HL-60 (cell line): ENCODE measurements around the gene BRD4.

Source experiments
- DNase-seq, 2 experiments: peaks; one replicate each; pipeline ENCODE4 v3.0.0-alpha.2; 2010 to 2020; ENCODE audit warnings: low read depth in 1 of 2, low spot score in 1 of 2
- H3K27ac ChIP-seq: fragments of 250-450 bp; sonication (Bioruptor Pico); replicated peaks from 2 replicates; pipeline ENCODE4 v1.5.1; 2020; ENCODE audit warnings: mild to moderate bottlenecking, moderate library complexity
- H3K27me3 ChIP-seq: fragments of 250-450 bp; sonication (Bioruptor Pico); 2 replicates; pipeline ENCODE4 v1.5.1; 2021; ENCODE audit warnings: mild to moderate bottlenecking, moderate library complexity; ENCODE audit not compliant: insufficient read depth, poor library complexity, severe bottlenecking
- H3K4me3 ChIP-seq: replicated peaks from 2 replicates; pipeline ENCODE4 v1.5.1; 2011; ENCODE audit warnings: mild to moderate bottlenecking, control low read depth, low read length; ENCODE audit not compliant: insufficient read depth
- GABPA ChIP-seq: IDR thresholded peaks from 2 replicates; pipeline ENCODE4 v1.6.1; 2012; ENCODE audit warnings: low read depth
- POLR2AphosphoS5 ChIP-seq: IDR thresholded peaks from 2 replicates; pipeline ENCODE4 v1.6.1; 2012; ENCODE audit warnings: low read depth
- REST ChIP-seq: IDR thresholded peaks from 2 replicates; pipeline ENCODE4 v1.6.1; 2012; ENCODE audit warnings: low read depth; ENCODE audit not compliant: insufficient replicate concordance
- SPI1 ChIP-seq: IDR thresholded peaks from 2 replicates; pipeline ENCODE4 v1.6.1; 2012; ENCODE audit warnings: low read depth, mild to moderate bottlenecking, borderline replicate concordance
- TF ChIP-seq, protein P1 (sequence below): IDR thresholded peaks from one replicate; pipeline ENCODE4 v1.5.1; 2011; ENCODE audit warnings: low read length, control low read depth, inconsistent platforms; ENCODE audit not compliant: insufficient read depth

Gene BRD4

DNA sequence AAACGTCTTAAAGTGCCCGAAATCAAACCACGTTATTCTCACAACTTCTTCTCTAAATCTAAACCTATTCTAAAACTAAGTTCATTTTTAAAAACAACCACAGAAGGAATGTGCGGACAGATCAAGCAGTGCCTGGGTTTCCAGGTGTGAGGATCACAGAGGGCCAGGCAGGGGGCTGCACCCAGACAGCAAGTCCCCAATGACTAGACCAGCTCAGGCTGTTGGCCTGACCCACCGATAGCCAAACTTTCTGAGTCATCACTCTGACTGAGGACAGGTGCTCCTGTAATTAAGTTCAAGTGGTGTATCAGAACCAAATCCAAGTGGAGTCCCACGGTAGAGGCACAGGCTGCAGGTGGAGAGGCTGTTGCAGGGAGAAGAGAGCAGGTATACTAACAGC, 62.5 kb downstream of the BRD4 start:
- no peak for TF ChIP-seq GABPA
- no peak for DNase-seq
- no peaks in the 10 kb centered on the region for H3K27me3 ChIP-seq
- no peak overlapping the region for H3K4me3 ChIP-seq
- no peak overlapping the region for H3K27ac ChIP-seq

DNA sequence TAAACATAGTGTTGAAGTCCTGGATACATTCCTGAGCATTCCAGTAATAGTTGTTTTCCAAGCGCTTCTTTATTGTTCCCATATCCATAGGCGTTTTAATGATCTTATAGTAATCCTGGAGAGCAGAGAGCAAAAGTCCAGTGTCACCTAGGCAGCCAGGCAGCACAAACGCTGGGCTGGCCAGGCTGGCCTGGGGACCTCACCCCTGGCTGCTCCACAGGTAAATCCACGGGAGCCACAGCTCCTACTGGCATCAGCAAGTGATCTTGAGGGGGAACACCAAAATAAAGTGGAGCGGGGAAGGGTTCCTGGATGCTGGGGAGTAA, 63.4 kb downstream of the BRD4 start:
- Histone ChIP-seq H3K4me3 (no peak overlapping the region), H3K27ac (no peak overlapping the region), H3K27me3 (no peaks in the 10 kb centered on the region)
- no peak for DNase-seq
- TF ChIP-seq REST (no peak), SPI1 (no peak), POLR2AphosphoS5 (no peak), GABPA (no peak)
- TF ChIP-seq, protein P1, sequence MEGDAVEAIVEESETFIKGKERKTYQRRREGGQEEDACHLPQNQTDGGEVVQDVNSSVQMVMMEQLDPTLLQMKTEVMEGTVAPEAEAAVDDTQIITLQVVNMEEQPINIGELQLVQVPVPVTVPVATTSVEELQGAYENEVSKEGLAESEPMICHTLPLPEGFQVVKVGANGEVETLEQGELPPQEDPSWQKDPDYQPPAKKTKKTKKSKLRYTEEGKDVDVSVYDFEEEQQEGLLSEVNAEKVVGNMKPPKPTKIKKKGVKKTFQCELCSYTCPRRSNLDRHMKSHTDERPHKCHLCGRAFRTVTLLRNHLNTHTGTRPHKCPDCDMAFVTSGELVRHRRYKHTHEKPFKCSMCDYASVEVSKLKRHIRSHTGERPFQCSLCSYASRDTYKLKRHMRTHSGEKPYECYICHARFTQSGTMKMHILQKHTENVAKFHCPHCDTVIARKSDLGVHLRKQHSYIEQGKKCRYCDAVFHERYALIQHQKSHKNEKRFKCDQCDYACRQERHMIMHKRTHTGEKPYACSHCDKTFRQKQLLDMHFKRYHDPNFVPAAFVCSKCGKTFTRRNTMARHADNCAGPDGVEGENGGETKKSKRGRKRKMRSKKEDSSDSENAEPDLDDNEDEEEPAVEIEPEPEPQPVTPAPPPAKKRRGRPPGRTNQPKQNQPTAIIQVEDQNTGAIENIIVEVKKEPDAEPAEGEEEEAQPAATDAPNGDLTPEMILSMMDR, result no peak

DNA sequence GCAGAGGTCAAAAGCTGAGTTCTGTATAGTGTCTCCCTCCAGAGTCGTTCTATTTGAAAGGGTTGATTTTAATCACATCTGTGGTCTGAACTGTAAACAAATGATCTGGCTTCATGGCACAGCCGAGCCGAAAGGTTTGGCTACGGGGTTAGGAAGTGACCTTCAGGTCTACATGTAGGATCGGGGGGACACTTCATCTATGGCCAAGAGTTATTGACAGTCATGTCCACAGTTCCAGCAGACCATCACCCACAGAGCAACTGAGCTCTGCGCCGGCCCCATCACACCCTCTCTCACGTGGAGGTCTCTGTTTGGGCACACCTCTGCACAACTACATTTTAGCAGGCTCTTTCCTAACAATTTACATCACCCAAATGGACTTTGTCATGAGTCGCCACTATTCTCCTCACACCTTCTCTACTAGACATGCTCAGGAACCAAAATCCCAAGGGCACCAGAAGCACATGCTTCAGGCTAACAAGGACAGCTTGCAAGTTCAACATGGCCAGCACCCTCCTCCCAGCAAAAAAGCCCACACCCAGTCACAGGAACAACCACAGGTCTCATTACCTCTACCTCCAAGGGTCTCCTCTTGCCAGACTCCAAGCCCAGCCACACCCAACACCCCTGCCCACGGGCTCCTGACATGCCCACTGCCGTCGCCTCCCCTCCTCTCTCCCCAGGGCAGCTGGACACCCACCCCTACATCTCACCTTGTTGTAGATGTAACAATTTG, 64.0 kb downstream of the BRD4 start:
- TF ChIP-seq SPI1 (no peak), POLR2AphosphoS5 (no peak), REST (no peak), GABPA (no peak)
- TF ChIP-seq, protein P1, result no peak
- no peak overlapping the region for H3K4me3 ChIP-seq
- H3K27ac ChIP-seq, result no peak overlapping the region
- no peaks in the 10 kb centered on the region for H3K27me3 ChIP-seq
- DNase-seq, result no peak

GRCh38 chr19:15266683-15267082, 65.7 kb downstream of the BRD4 start:
- H3K27ac ChIP-seq, result no peak overlapping the region
- no peak for DNase-seq
- TF ChIP-seq, protein P1, result no peak
- TF ChIP-seq POLR2AphosphoS5 (no peak), SPI1 (no peak), REST (no peak), GABPA (no peak)

More at GRCh38 chr19:15266683-15267082, 65.7 kb downstream of the BRD4 start:
- H3K4me3 ChIP-seq, result no peak overlapping the region
- no peaks in the 10 kb centered on the region for H3K27me3 ChIP-seq
